Stimulated activated CD8-positive, alpha-beta memory T cell treated with anti-CD3 and anti-CD28 coated beads, Interleukin-4, amount 100 ng/mL, for 4 hours (primary cell): ENCODE measurements around the gene YARS2.
"Not testable (repeated sequence)": the region's sequence is repeated elsewhere in the genome, so short reads cannot be mapped to it uniquely, and the experiment has no call there.

Source experiments
- DNase-seq, 2 donors: peaks; one replicate each; pipeline ENCODE4 v3.0.0-alpha.2; 2020; ENCODE audit warnings: low read depth in 2 of 2, low spot score in 1 of 2

Gene YARS2

DNA sequence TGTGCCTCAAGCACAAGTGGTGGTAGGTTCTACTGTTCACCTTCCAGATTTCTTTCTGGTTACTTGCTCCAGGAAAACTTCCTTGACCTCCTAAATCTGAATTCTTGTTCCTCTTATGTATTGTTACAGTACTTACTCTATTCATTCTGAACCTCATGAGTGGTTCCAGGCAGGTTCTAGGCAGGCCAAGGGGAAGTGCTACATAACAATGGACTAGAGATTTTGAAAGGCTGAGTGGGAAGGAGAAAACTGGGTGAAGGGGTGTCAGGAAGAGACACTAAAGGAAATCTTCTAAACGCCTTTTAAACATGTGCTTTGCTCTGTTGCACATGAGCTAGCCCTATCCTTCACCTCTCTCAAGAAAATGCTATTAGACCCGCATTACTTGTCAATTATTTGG lies 1.6 kb downstream of the YARS2 start:
- no peak for DNase-seq

DNA sequence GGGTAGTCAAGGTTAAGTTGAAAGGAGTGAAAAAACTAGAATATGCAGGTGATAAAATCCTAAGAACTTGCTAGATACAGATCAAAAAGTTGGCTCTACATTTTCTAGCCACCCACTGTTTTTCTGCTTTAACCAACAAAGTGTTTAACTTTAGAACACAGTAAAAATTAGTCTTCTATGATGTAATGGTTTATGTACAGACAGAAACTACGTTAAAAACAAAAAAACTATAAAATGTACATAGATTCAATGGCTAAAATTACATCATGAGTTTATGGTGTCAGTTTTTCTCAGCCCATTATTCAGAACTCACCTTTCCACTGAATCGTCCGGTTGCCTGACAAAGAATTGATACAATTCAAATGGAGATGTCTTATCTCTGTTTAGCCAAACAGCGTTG lies 2.1 kb downstream of the YARS2 start:
- no peak for DNase-seq

DNA sequence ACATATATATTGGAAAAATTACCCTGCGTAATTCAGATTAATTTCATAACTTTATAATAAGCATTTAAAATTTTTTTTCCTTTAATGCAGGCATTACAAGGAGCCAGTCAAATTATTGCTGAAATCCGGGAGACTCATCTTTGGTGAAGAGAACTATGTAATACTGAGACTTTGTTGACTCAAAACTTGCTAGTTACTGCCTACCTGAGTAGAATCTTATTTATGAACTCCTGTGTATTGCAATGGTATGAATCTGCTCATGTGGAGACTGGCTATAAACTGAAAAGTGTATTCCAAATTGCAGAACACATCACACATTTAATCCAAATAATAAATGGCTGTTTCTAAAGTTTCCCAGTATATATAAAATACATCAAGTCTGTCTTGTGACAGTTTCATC lies 12.4 kb downstream of the YARS2 start:
- no peak for DNase-seq

DNA sequence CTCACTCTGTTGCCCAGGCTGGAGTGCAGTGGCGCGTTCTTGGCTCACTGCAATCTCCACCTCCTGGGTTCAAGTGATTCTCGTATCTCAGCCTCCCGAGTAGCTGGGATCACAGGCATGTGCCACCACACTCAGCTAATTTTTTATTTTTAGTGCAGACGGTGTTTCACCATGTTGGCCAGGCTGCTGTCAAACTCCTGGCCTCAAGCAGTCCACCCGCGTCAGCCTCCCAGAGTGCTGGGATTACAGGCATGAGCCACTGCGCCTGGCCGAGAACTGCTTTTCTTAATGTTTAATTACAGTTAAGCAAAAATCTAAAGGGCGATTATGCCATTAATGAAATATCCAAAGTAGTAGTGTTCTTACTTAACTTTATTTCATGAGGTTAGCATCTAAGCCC lies 13.6 kb downstream of the YARS2 start:
- DNase-seq: no peak

DNA sequence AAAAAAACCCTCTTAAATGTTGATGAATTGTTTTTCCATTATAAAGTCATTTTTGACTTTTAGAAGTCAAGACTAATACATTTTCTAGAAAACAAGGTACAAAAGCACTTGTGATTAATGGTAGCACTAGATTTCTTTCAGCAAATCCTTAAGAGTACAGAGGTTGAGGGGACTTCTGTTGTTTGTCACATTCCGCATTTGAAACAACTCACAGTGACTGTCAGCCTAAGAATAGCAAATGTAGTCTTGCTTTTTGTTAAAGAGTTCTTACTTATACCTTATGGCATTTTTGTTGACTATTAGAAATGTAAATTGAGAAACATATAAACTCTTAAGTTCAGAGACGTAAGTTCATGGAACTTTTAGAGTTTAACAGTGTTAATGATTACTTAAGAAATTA lies 16.4 kb downstream of the YARS2 start:
- DNase-seq: no peak

DNA sequence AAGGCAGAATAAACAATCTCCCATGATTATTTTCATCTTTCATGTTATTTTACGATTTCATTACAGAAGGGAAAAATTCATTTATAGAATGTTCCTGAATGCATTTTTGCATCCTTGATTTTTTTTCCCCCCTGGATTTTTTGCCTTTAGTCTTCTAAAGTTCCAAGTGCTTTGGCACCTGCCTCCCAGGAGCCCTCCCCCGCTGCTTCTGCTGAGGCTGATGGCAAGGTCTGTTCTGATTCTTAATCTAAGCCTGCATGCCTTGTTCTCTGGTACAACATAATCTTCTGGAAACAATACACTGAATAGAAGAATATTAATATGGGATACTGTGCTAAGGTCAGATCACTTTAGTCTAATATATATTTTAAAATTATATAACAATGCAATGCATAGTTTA lies 18.0 kb downstream of the YARS2 start:
- no peak for DNase-seq

DNA sequence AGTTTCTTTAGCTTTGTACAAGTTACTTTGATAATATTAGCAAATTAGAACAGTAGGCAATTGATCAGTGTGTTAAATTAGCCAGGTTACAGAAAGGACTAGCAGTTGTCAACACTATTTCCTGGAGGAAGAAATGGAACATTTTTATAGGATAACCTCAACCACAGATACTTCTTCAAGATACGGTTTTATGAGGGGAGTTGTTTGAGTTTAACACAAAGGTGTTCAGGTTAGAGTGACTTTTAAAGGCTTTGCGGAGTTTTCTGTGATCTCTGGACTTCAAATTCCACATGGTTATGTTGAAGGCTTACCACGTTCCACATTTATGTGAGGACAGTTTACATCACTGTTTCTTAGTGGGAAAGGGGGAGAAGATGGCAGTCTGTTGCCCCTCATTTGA lies 19.3 kb downstream of the YARS2 start:
- DNase-seq: no peak

DNA sequence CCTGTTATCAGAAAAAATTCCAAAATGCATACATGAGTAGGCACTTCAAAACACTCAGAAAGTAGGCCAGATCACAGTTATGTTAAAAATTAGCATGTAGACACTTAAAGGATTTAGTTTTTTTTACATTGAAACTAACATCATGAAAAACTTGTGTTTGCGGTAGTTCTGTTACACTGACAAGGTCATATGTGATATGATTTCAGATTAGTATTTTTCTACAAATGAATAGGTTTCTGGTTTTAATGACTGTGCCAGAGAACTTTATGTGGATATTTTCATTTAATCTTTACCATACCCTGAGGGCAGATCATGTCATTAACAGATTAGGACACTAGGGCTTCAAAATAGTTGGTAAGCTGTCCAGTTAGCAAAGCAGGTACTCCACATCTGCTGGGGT lies 20.7 kb downstream of the YARS2 start:
- no peak for DNase-seq

DNA sequence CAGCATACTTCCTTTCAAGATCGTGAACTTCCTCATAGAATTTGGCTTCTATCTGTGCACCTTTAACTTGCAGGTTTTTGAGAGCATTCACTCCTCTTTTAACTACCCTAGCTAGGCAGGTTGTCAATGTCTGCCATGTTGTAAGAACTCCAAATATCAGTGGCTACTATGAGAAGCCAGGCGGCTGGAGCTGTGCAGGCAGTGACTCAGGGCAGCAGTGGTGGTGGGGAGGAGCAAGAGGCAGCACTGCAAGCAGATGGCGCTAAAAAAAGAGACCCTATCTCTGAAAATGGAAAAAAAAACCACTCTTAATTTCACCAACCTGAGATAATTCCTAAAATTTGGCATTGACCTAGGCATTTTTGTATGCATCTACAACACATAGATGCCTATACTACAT lies 28.5 kb downstream of the YARS2 start:
- DNase-seq: no peak

DNA sequence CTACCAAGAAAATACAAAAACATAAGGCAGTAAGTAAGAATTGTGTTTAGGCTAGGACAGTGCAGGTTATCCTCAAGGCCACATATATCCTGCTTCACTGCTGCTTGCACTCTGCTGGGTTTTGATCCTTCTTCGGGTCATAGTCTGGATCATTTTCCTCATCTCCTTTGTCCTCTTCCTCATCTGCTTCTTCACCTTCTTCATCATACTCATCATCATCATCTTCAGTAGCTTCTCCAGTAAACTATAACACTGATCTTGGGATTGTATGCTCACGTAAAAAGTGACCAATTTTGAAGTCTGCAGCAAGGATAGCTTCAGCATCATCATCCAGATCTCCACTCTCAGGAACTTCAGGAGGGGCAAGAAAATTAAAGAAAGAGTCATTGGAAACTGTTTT lies 29.4 kb downstream of the YARS2 start:
- no peak for DNase-seq

DNA sequence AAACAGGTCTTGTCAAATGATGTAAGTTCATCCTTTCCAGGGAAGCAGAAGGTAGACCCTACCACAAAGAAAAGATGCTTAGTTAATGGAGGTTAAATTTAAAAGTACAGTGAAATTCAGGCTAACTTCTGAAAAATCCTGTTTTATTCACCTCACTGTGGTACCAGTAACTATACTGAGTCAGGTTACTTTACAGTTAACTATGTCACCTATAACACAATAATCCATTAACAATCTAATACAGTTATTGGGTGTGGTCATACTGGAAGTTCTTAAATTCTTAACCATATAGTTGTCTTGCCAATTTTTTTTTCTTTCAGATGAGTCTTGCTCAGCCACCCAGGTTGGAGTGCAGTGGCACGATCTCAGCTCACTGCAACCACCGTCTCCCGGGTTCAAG lies 30.4 kb downstream of the YARS2 start:
- DNase-seq: not testable (repeated sequence)

DNA sequence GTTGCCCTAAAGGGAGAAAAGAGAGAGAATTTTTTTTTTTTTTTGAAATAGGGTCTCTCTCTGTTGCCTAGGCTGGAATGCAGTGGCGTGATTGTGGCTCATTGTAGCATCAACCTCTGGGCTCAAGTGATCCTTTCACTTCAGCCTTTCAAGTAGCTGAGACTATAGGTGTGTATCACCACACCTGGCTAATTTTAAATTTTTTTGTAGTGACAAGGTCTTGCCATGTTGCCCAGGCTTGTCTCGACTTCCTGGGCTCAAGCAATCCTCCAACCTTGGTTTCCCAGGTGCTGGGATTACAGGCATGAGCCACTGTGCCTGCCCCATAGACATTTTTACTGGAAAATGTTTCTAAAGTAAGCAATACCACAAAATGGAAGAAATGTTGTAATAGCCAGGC lies 36.8 kb downstream of the YARS2 start:
- no peak for DNase-seq

DNA sequence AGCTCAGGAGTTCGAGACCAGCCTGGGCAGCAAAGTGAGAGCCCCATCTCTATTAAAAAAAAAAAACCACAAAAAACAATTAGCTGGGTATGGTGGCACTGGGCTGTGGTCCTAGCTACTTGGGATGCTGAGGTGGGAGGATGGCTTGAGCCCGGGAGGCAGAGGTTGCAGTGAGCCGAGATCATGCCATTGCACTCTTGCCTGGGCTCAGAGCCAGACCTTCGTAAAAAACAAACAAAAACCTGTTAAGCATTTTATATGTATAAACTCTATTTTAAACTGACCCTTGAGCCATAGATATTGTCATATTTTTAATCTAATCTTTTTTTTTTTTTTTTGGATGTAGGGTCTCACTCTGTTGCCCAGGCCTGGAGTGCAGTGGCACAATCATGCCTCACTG lies 40.9 kb downstream of the YARS2 start:
- DNase-seq: no peak

DNA sequence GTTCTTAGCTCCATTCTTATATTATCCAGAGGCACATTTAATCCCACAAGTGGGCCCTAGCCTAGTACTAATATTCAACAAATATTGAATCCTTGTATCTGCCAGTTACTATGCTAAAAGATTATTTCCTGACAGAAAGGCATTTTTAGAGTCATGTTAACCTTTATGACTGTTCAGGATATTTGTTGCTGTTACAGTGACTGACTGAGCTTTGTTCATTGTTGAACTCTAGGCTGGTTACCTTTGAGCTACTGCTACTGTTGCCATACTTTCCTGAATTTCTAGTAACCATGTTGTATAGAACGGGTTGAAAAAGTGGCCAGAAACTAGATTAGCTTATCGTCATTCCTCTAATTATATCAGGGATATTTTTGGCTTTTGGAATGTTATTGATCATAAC lies 46.8 kb downstream of the YARS2 start:
- DNase-seq: no peak

DNA sequence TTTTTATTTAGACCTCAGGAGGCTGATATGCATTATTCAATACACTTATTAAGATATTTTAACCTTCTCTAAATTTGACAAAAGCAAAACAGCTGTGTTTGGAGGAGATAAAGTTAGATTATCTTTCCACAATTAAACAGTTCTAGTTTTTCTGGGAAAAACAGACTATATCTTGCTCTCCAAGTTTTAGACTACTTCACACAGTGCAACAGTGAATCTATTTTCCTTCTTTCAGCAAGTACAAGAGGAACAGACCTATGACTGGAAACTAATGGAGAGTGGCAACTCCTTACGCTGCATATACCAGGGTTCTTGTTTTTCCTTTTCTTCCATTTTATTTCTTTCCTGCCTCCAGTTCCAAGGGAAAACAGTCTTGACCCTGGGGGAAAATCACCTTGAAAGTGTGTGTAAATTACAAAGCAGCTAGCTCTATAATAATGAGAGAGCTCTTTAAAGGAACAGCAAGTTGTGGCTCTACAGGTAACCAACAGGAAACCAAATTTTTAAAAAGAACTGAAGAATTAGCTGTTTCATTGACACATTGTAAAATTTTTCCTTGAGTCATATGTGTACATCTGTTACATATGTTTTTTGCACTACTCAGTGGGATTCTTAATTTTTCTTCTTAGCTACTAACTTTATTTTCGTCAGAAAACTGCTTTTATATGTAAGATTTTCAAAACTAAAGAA lies 49.2 kb downstream of the YARS2 start:
- DNase-seq: no peak

DNA sequence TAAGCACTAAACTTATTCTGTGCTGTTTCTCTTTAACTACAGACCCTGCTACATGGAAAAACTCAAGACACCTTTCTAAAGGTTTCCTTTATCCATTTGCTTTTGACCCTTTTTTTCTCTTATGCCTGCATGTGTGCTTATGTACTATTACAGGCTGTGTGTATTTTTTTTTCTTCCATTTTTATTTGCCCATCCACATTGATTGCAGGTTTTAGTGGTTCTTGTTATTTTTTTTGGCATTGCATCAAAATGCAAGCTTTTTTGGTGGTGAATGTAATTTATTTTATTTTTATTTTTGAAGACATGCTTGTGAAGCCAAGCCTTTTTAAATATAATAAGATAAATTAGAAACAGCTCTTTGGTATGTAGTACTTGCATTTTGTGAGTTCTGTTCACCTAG lies 49.9 kb downstream of the YARS2 start:
- no peak for DNase-seq

DNA sequence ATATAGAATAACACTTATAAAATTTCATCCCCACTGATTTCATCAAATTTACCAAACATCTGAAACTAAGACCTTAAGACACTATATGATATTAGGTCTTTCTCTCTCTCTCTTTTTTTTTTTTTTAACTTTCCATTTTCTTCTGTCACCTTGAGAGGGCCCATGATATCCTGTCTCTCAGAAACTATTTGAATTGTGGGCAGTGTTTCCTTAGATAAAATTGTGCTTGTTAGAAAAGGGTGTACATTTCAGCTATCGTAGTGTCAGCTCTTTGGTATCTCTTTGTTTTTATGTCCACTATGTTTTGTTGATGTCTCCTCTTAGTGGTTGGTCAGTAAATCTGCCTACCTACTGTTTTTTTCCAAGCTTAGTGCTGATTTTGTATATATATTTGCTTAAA lies 52.8 kb downstream of the YARS2 start:
- no peak for DNase-seq

DNA sequence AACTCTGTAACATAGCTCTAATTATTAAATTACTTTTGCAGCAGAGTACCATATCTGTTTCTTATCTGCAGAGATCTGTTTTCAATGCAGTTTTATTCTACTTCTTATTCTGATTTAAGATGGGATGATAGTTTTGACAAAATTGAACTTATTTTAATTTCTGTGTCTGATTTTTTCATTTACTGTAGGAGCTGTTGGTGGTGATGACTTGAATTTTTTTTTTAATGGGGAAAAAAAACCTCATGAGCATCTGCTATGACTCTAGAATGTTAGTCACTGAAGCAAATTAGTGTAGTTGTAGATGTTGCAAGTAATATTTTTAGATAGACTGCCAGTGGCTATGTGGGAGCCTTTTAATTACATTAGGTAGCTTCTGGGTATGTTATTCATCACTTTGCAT lies 53.2 kb downstream of the YARS2 start:
- no peak for DNase-seq

DNA sequence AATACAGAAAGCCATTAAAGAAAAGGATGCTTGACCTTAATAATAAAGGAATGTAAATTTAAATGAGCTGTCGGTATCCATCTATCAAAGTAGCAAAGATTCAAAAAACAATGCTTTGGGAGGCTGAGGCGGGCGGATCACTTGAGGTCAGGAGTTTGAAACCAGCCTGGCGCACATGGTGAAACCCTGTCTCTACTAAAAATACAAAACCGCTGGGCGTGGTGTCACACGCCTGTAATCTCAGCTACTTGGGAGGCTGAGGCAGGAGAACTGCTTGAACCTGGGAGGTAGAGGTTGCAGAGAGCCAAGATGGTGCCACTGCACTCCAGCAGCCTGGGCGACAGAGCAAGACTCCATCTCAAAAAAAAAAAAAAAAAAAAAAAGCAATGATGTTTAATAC lies 56.3 kb downstream of the YARS2 start:
- DNase-seq: not testable (repeated sequence)

DNA sequence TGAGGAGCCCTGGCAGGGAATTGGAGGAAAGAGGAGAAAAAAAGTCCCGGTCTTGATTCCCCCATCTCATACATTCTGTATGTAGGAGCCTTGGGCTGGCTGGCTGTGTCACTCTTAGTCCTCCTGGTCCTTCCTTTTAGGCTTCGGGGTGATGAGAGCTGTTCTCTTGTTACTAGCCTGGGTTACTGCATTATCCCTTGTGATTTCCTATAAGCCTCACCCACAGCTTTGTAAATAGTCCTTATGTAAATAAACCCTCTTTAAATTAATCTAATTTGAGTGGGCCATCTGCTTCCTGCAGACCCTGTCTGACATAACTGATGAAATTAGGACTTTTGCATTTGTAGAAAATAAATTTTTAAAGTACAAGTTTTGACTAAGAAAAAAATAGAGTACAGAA lies 57.4 kb downstream of the YARS2 start:
- no peak for DNase-seq

DNA sequence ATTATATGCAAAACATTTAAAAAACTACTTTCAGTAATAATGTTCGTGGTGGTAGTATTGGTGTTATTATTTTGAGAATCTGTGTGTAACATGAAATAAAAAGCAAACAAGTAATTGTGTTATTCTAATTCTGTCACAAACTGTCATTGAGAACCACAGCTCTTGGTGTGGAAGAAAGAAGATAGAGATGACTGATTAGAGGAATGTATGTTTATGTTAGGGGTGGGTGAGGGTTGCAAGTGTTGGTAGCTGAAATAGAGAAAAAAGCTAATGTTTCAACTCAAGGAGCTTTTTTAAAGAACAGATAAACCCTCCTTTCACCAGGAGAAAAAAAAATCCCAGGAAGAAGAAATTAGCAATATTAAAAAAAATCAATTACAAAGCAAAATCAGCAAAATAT lies 58.3 kb downstream of the YARS2 start:
- DNase-seq: no peak
